A549 (cell line): ENCODE data around the gene IDUA.

Source experiments
- CHD2 ChIP-seq: fragments of 150-350 bp; IDR thresholded peaks from 2 replicates; pipeline ENCODE4 v1.6.1; 2014; ENCODE audit warnings: low read length; ENCODE audit not compliant: partially characterized antibody
- EHMT2 ChIP-seq: fragments of 200-600 bp; sonication (generic); IDR thresholded peaks from 2 replicates; pipeline ENCODE4 v1.6.1; 2016; ENCODE audit warnings: antibody characterized with exemption, low read depth, mild to moderate bottlenecking, moderate library complexity
- HMGXB4 ChIP-seq: fragments of 250-450 bp; sonication (Bioruptor Pico); IDR thresholded peaks from 2 replicates; pipeline ENCODE4 v1.5.0; 2021; ENCODE audit warnings: mild to moderate bottlenecking, moderate library complexity, borderline replicate concordance
- JUNB ChIP-seq: fragments of >200 bp; sonication (Bioruptor Twin); formaldehyde crosslinking; IDR thresholded peaks from 2 replicates; pipeline ENCODE4 v1.6.1; 2016
- MYC ChIP-seq: IDR thresholded peaks from 2 replicates; pipeline ENCODE4 v1.6.1; 2012; ENCODE audit warnings: mild to moderate bottlenecking, inconsistent platforms, low read length, improper control_type of control experiment, borderline replicate concordance
- NFE2L2 ChIP-seq: fragments of 150-350 bp; conservative IDR thresholded peaks from 2 replicates; pipeline ENCODE4 v1.6.1; 2014; ENCODE audit warnings: low read length
- PBX3 ChIP-seq: IDR thresholded peaks from 2 replicates; pipeline ENCODE4 v1.6.1; 2012
- POLR2A ChIP-seq: IDR thresholded peaks from 2 replicates; pipeline ENCODE4 v1.6.1; 2012; ENCODE audit warnings: mild to moderate bottlenecking, low read length
- REST ChIP-seq: fragments of 200-600 bp; sonication (generic); IDR thresholded peaks from 2 replicates; pipeline ENCODE4 v1.6.1; 2016; ENCODE audit warnings: antibody characterized with exemption, mild to moderate bottlenecking, moderate library complexity
- TP53 ChIP-seq: fragments of 250-450 bp; sonication (Bioruptor Pico); IDR thresholded peaks from 2 replicates; pipeline ENCODE4 v1.5.0; 2021; ENCODE audit warnings: mild to moderate bottlenecking, moderate library complexity
- TF ChIP-seq, protein P1 (sequence below): fragments of >200 bp; sonication (Bioruptor Twin); formaldehyde crosslinking; IDR thresholded peaks from 3 replicates; pipeline ENCODE4 v1.5.1; 2016

GRCh38 chr4:986879-987623 lies at the start of gene IDUA:
- TF ChIP-seq, protein P1, sequence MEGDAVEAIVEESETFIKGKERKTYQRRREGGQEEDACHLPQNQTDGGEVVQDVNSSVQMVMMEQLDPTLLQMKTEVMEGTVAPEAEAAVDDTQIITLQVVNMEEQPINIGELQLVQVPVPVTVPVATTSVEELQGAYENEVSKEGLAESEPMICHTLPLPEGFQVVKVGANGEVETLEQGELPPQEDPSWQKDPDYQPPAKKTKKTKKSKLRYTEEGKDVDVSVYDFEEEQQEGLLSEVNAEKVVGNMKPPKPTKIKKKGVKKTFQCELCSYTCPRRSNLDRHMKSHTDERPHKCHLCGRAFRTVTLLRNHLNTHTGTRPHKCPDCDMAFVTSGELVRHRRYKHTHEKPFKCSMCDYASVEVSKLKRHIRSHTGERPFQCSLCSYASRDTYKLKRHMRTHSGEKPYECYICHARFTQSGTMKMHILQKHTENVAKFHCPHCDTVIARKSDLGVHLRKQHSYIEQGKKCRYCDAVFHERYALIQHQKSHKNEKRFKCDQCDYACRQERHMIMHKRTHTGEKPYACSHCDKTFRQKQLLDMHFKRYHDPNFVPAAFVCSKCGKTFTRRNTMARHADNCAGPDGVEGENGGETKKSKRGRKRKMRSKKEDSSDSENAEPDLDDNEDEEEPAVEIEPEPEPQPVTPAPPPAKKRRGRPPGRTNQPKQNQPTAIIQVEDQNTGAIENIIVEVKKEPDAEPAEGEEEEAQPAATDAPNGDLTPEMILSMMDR: peak; percentile 51
- no peak for TF ChIP-seq REST
- no peak for TF ChIP-seq JUNB
- TF ChIP-seq TP53: no peak
- no peak for TF ChIP-seq MYC
- no peak for TF ChIP-seq CHD2
- TF ChIP-seq EHMT2: no peak
- TF ChIP-seq NFE2L2: no peak
- no peak for TF ChIP-seq PBX3
- TF ChIP-seq HMGXB4 (CRISPR knock-in tag): no peak
- TF ChIP-seq POLR2A: peak; percentile 64
